Calu3 (cell line): ENCODE measurements around the gene UTS2B. TPM values are rescaled to one million over a fixed set of nuclear protein-coding genes. Genes with fewer than 3 reads are reported as not detected.

ENCODE experiments used
- BruUV-seq: library from RNA; stranded (reverse); fragments of 400-500 nt; replicated peaks from 2 replicates; lab custom pipeline; 2021; lab: Mats Ljungman, UMichigan
- CTCF ChIA-PET: fragments of 300-600 bp; sonication (Branson Sonifier 250); formaldehyde crosslinking; loops from one replicate; lab custom pipeline; 2022; ENCODE audit warnings: antibody characterized with exemption; lab: Charles Lee
- DNase-seq: peaks from one replicate; pipeline ENCODE4 v3.0.0; 2022
- H3K27ac Mint-ChIP-seq: one replicate; pipeline ENCODE4 v1.8.0; 2022; ENCODE audit warnings: mixed read lengths; ENCODE audit not compliant: unreplicated experiment
- H3K27me3 Mint-ChIP-seq: one replicate; pipeline ENCODE4 v1.8.0; 2022; ENCODE audit warnings: mixed read lengths; ENCODE audit not compliant: unreplicated experiment
- H3K36me3 Mint-ChIP-seq: one replicate; pipeline ENCODE4 v1.8.0; 2022; ENCODE audit warnings: mild to moderate bottlenecking, moderate library complexity, mixed read lengths; ENCODE audit not compliant: insufficient read depth, unreplicated experiment
- H3K4me1 Mint-ChIP-seq: one replicate; pipeline ENCODE4 v1.8.0; 2022; ENCODE audit warnings: mild to moderate bottlenecking, low read depth, mixed read lengths; ENCODE audit not compliant: unreplicated experiment
- H3K4me3 Mint-ChIP-seq: one replicate; pipeline ENCODE4 v1.8.0; 2022; ENCODE audit warnings: mild to moderate bottlenecking, low read depth, moderate library complexity, mixed read lengths; ENCODE audit not compliant: unreplicated experiment
- H3K9me3 Mint-ChIP-seq: one replicate; pipeline ENCODE4 v1.8.0; 2022; ENCODE audit warnings: low read depth, mixed read lengths; ENCODE audit not compliant: unreplicated experiment
- CTCF ChIP-seq: fragments of 200-600 bp; IDR thresholded peaks from one replicate; pipeline ENCODE4 v1.8.0; 2022; ENCODE audit warnings: antibody characterized with exemption; ENCODE audit not compliant: unreplicated experiment
- intact Hi-C: fragments of 100-400 bp; cut with micrococcal nuclease; formaldehyde crosslinking; loops from one replicate; pipeline ENCODE4 v1.10.0; 2022; ENCODE audit not compliant: unreplicated experiment
- total RNA-seq: library from RNA; stranded (reverse); gene quantifications from 2 replicates; pipeline ENCODE4 v1.2.3, GENCODE V29; 2022

UTS2B gene
- total RNA-seq, 1 experiment from 2014 or later, result 1.5 TPM

- CTCF ChIA-PET, result interaction anchor here (0.6 kb wide), 1 partner anchor 1034 kb away, joined by 7 read pairs; no protein-coding TSS in a partner anchor
- H3K27ac Mint-ChIP-seq, result no peak overlapping the region
- no peaks in the 10 kb centered on the region for H3K27me3 Mint-ChIP-seq
- H3K36me3 Mint-ChIP-seq, result peaks cover 25% of the 10 kb centered on the region
- BruUV-seq, result no TSS peak
- DNase-seq, result no peak
- H3K4me1 Mint-ChIP-seq, result peaks cover 5% of the 10 kb centered on the region
- TF ChIP-seq CTCF, result no peak
- H3K9me3 Mint-ChIP-seq, result no peaks in the 10 kb centered on the region
- intact Hi-C loops, result no loop called here
- no peak overlapping the region for H3K4me3 Mint-ChIP-seq
Observed at GRCh38 chr3:191376516-191377141, 46.3 kb upstream of the UTS2B start.

GRCh38 chr3:191373327-191373726, 43.0 kb upstream of the UTS2B start:
- TF ChIP-seq CTCF, result no peak
- Mint-ChIP-seq H3K4me3 (no peak overlapping the region), H3K27ac (no peak overlapping the region), H3K9me3 (no peaks in the 10 kb centered on the region), H3K4me1 (no peaks in the 10 kb centered on the region), H3K36me3 (peaks cover 34% of the 10 kb centered on the region), H3K27me3 (no peaks in the 10 kb centered on the region)
- intact Hi-C loops, result no loop called here
- no peak for DNase-seq
- CTCF ChIA-PET, result no interaction called here
- BruUV-seq, result no TSS peak

GRCh38 chr3:191372122-191372521, 41.8 kb upstream of the UTS2B start:
- Mint-ChIP-seq H3K9me3 (no peaks in the 10 kb centered on the region), H3K36me3 (peaks cover 34% of the 10 kb centered on the region), H3K27ac (no peak overlapping the region), H3K4me1 (no peaks in the 10 kb centered on the region), H3K27me3 (no peaks in the 10 kb centered on the region), H3K4me3 (no peak overlapping the region)
- no TSS peak for BruUV-seq
- DNase-seq, result no peak
- CTCF ChIA-PET, result no interaction called here
- intact Hi-C loops, result no loop called here
- TF ChIP-seq CTCF, result no peak

GRCh38 chr3:191369616-191370010, 39.3 kb upstream of the UTS2B start:
- no peak overlapping the region for H3K27ac Mint-ChIP-seq
- CTCF ChIA-PET, result no interaction called here
- H3K27me3 Mint-ChIP-seq, result no peaks in the 10 kb centered on the region
- no peaks in the 10 kb centered on the region for H3K9me3 Mint-ChIP-seq
- no peak for DNase-seq
- intact Hi-C loops, result no loop called here
- H3K4me3 Mint-ChIP-seq, result no peak overlapping the region
- peaks cover 5% of the 10 kb centered on the region for H3K4me1 Mint-ChIP-seq
- no peak for TF ChIP-seq CTCF
- no TSS peak for BruUV-seq
- peaks cover 37% of the 10 kb centered on the region for H3K36me3 Mint-ChIP-seq
